SK-N-SH treated with all-trans-retinoic acid at 6 μM for 48 hours (cell line): Measurements from ENCODE around the gene S1PR4.

ENCODE experiments used
- ISL1 ChIP-seq: fragments of 250-450 bp; sonication (Bioruptor Pico); IDR thresholded peaks from 2 replicates; pipeline ENCODE4 v2.1.2; 2022; ENCODE audit warnings: mild to moderate bottlenecking, moderate library complexity
- OSR1 ChIP-seq: fragments of 250-450 bp; sonication (Bioruptor Pico); IDR thresholded peaks from 2 replicates; pipeline ENCODE4 v1.8.0; 2022; ENCODE audit warnings: moderate library complexity, mild to moderate bottlenecking, inconsistent platforms
- RARB ChIP-seq: fragments of 250-450 bp; sonication (Bioruptor Pico); IDR thresholded peaks from 2 replicates; pipeline ENCODE4 v1.8.0; 2021; ENCODE audit warnings: mild to moderate bottlenecking, moderate library complexity
- SNAI2 ChIP-seq: fragments of 250-450 bp; sonication (Bioruptor Pico); IDR thresholded peaks from 2 replicates; pipeline ENCODE4 v1.5.0; 2020; ENCODE audit warnings: mild to moderate bottlenecking, moderate library complexity
- TCF4 ChIP-seq: fragments of 250-450 bp; sonication (Bioruptor Pico); IDR thresholded peaks from 2 replicates; pipeline ENCODE4 v1.8.0; 2021; ENCODE audit warnings: mild to moderate bottlenecking, moderate library complexity, borderline replicate concordance
- ZFP30 ChIP-seq: fragments of 450-650 bp; formaldehyde crosslinking; IDR thresholded peaks from 2 replicates; pipeline ENCODE4 v1.5.0; 2022; ENCODE audit warnings: mild to moderate bottlenecking, moderate library complexity
- ZNF8 ChIP-seq: fragments of 450-650 bp; formaldehyde crosslinking; IDR thresholded peaks from 2 replicates; pipeline ENCODE4 v1.5.0; 2020; ENCODE audit warnings: mild to moderate bottlenecking, moderate library complexity
- TF ChIP-seq, protein P1 (sequence below): fragments of 250-450 bp; sonication (Bioruptor Pico); IDR thresholded peaks from 2 replicates; pipeline ENCODE4 v1.5.1; 2021; ENCODE audit warnings: mild to moderate bottlenecking, moderate library complexity

DNA sequence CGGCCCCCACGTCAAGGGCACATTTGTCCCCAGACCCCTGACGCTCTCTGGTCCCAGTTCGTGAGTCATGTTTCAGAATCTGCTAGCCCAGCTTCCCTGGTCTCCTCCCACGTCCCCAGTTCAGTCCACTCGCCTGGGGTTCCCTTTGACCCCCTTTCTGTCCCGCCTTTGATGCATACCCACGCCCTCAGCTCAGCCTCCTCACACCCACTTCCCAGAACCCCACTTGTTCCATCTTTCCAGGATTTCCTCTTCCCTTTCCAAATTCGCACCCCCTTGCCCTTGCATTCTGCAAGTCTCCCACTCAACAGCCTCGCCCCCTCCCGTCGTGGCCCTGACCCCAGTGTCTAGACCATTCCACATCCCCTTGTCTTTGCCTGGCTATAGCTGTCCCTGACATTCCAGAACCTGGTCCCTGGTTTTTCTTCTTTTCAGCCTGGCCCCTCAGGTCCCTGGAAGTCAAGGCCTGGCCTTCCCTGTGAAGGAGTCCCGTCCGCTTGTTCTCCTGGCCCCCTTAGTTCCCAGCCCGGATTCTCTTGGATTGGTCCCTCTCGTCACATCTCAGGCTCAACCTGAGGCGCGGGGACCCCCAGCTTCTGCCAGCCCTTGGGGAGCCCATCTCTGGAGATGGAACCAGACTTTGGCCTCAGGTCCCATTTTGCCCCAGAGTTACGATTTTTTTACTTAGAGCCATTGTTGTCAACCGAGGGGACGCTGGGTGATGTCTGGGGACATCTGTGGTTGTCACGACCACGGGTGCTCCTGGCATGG, 8.5 kb downstream of the S1PR4 start:
- no peak for TF ChIP-seq ISL1 (CRISPR knock-in tag)
- no peak for TF ChIP-seq ZNF8
- TF ChIP-seq, protein P1, sequence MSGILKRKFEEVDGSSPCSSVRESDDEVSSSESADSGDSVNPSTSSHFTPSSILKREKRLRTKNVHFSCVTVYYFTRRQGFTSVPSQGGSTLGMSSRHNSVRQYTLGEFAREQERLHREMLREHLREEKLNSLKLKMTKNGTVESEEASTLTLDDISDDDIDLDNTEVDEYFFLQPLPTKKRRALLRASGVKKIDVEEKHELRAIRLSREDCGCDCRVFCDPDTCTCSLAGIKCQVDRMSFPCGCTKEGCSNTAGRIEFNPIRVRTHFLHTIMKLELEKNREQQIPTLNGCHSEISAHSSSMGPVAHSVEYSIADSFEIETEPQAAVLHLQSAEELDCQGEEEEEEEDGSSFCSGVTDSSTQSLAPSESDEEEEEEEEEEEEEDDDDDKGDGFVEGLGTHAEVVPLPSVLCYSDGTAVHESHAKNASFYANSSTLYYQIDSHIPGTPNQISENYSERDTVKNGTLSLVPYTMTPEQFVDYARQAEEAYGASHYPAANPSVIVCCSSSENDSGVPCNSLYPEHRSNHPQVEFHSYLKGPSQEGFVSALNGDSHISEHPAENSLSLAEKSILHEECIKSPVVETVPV (CRISPR knock-in tag) = no peak
- TF ChIP-seq OSR1 (CRISPR knock-in tag) = no peak
- no peak for TF ChIP-seq RARB (CRISPR knock-in tag)
- TF ChIP-seq ZFP30 (CRISPR knock-in tag) = no peak
- TF ChIP-seq TCF4 (CRISPR knock-in tag) = no peak
- no peak for TF ChIP-seq SNAI2 (CRISPR knock-in tag)
